GM12864 (cell line): ENCODE results near the gene MAP1LC3C.
"Not testable (repeated sequence)": the region's sequence is repeated elsewhere in the genome, so short reads cannot be mapped to it uniquely, and the experiment has no call there.

Experiments used
- DNase-seq: peaks from one replicate; pipeline ENCODE4 v3.0.0-alpha.2; 2011; ENCODE audit warnings: low read depth
- H3K4me3 ChIP-seq: 2 replicates; pipeline ENCODE4 v1.5.1; 2011; ENCODE audit warnings: mild to moderate bottlenecking, low read depth, low read length, control low read depth
- TF ChIP-seq, protein P1 (sequence below): IDR thresholded peaks from 2 replicates; pipeline ENCODE4 v1.5.1; 2011; ENCODE audit warnings: low read depth, mild to moderate bottlenecking, moderate library complexity, low read length, control low read depth, inconsistent platforms; ENCODE audit errors: missing control alignments

Gene MAP1LC3C

DNA sequence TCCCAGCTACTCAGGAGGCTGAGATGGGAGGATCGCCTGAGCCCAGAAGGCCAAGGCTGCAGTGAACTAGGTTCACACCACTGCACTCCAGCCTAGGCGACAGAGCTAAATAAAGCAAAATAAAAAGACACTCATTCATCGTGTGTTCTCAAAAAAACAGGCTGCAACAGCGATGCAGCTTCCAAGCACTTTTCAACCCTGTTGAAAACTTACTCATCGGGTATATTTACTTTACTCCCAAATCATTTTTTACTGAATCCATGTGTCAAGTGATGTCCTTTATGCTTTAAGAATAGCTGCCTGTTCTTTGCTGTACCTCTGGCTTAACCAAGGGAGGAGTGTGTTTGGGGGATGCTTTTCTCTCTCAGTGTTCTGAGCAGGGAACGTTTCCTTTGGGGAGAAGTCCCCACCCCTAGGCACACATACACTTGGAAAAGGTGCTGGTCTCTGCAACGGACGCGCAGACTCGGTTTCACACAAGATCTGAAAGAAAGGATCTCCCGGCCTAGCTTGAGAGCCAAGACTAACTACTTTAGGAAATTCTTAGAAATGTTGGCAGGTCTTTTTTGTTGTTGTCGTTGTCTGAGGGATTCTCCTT lies 1.4 kb downstream of the MAP1LC3C start:
- no peak for DNase-seq
- no peak overlapping the region for H3K4me3 ChIP-seq
- TF ChIP-seq, protein P1, sequence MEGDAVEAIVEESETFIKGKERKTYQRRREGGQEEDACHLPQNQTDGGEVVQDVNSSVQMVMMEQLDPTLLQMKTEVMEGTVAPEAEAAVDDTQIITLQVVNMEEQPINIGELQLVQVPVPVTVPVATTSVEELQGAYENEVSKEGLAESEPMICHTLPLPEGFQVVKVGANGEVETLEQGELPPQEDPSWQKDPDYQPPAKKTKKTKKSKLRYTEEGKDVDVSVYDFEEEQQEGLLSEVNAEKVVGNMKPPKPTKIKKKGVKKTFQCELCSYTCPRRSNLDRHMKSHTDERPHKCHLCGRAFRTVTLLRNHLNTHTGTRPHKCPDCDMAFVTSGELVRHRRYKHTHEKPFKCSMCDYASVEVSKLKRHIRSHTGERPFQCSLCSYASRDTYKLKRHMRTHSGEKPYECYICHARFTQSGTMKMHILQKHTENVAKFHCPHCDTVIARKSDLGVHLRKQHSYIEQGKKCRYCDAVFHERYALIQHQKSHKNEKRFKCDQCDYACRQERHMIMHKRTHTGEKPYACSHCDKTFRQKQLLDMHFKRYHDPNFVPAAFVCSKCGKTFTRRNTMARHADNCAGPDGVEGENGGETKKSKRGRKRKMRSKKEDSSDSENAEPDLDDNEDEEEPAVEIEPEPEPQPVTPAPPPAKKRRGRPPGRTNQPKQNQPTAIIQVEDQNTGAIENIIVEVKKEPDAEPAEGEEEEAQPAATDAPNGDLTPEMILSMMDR, result no peak

DNA sequence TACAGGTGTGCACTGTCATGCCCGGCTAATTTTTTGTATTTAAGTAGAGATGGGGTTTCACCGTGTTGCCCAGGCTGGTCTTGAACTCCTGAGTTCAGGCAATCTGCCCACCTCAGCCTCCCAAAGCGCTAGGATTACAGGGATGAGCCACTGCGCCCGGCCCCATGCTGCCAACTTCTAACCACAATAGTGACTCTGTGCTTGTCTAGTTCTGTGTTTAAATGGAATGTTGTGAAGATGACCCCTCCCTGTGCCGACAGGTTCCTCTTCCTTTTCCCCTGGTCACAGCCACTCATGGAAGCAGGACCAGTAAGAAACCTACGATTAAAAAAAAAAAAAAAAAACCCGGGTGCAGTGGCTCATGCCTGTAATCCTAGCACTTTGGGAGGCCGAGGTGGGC lies 4.7 kb downstream of the MAP1LC3C start:
- TF ChIP-seq, protein P1, result no peak
- no peak overlapping the region for H3K4me3 ChIP-seq
- DNase-seq, result no peak

DNA sequence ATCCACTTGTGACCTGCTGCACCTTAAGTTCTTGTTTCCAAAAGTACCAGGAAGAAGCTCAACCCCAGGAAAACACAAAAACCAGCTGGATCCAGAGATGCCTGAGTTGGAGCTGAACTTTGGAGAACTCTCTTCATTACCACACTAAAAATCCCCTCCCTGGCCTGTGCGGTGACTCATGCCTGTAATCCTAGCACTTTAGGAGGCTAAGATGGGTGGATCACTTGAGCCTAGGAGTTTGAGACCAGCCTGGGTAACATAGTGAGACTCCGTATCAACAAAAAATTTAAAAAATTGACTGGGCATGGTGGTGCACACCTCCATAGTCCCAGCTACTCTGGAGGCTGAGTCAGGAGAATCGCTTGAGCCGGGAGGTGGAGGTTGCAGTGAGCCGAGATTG lies 6.2 kb downstream of the MAP1LC3C start:
- TF ChIP-seq, protein P1, result no peak
- no peak for DNase-seq
- H3K4me3 ChIP-seq, result no peak overlapping the region

DNA sequence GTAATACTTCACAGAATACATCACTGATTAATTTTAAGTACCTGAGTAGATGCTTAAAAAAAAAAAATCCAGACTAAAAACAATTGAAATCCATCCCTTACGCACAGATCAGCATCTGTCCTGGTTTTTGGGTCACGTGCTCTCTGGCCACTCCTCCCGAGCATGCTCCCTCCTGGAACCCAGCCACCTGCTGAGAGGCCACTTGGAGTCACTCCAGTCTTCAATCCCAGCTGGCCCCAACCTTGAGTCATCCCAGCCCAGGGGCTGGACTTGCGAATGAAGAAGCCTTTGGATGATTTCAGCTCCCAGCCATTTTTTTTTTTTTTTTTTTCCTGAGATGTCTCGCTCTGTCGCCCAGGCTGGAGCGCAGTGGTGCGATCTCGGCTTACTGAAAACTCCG lies 8.9 kb downstream of the MAP1LC3C start:
- no peak overlapping the region for H3K4me3 ChIP-seq
- TF ChIP-seq, protein P1, result no peak
- no peak for DNase-seq

DNA sequence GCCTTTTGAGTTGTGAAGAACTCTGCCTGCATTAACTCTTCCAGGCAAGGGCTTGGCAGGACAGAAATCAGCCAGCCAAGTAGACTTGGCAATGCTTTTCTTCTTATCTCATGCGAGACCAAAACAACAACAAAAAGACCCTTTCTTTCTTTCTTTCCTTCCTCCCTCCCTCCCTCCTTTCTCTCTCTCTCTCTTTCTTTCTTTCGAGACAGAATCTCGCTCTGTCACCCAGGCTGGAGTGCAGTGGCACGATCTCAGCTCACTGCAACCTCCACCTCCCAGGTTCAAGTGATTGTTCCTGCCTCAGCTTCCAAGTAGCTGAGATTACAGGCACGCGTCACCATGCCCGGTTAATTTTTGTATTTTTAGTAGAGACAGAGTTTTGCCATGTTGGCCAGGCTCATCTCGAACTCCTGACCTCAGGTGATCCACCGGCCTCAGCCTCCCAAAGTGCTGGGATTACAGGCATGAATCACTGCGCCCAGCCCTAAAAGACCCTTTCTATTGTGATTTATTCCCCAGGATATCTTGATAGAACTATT lies 10.4 kb downstream of the MAP1LC3C start:
- not testable (repeated sequence) for H3K4me3 ChIP-seq, DNase-seq

DNA sequence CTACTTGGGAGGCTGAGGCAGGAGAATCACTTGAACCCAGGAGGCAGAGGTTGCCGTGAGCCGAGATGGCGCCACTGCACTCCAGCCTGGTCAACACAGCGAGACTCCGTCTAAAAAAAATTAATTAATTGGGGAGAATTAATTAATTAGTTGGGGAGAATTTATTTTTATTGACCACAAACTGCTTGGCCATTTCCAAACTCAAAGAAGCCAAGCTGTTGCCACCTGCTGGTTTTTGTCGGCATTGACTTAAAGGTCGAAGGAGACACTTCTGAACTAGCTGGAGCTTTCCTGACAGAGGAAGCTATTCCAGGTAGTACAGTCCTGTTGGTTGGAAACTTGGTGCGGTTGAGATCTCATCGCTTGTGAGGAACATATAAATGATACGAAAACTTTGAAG lies 13.1 kb downstream of the MAP1LC3C start:
- DNase-seq, result no peak
- TF ChIP-seq, protein P1, result peak; percentile 49
- H3K4me3 ChIP-seq, result no peak overlapping the region

DNA sequence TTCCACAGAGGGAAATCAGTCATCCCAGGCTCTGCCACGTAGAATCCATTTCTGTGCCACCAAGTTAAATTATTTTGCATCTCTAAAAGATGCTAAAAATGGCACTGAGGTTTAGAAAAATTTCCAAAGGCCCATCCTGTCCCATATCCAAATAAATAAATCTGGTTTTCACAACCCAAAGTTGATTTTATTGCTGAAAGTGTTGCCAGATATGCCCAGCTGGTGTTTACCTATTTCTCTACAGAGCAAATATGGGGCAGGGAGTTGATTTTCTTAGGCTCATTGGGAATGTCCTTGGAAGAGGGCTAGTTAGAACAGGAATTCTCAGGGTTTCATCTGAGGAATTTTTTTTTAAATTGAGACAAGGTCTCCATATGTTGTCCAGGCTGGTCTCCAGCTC lies 19.0 kb downstream of the MAP1LC3C start:
- TF ChIP-seq, protein P1, result no peak
- no peak overlapping the region for H3K4me3 ChIP-seq
- DNase-seq, result no peak
